HG03066 (cell line): ENCODE results near the gene CHRM5.

Experiments used
- ATAC-seq: cut with Tn5 transposase; IDR thresholded peaks from one replicate; pipeline ENCODE4 v1.9.1; 2021; ENCODE audit warnings: low read depth; ENCODE audit not compliant: unreplicated experiment

Gene CHRM5, protein sequence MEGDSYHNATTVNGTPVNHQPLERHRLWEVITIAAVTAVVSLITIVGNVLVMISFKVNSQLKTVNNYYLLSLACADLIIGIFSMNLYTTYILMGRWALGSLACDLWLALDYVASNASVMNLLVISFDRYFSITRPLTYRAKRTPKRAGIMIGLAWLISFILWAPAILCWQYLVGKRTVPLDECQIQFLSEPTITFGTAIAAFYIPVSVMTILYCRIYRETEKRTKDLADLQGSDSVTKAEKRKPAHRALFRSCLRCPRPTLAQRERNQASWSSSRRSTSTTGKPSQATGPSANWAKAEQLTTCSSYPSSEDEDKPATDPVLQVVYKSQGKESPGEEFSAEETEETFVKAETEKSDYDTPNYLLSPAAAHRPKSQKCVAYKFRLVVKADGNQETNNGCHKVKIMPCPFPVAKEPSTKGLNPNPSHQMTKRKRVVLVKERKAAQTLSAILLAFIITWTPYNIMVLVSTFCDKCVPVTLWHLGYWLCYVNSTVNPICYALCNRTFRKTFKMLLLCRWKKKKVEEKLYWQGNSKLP

DNA sequence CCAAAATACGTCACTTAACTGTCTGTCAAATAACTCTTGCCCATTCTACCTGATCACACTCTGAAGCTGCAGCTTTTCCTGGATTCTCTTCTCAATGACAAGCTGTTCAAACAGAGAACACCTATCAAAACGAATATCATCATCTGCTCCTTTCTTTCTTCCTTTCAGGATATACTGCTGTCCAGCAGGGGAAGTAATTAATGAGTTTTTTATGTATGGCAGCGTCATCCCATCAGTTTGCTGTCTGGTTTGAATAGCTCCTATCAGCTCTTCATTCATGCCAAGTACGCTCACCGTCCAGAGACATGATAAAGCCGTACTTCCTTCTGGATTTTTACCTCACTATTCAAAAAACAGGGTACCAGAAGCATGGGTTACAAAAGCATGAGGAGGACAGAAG lies at the start of gene CHRM5:
Gene CHRM5, plus strand, starts transcription at position 274 of the 400 bp plus-strand sequence. CDS start 94,221 bp downstream, outside the sequence.
- no peak for ATAC-seq

DNA sequence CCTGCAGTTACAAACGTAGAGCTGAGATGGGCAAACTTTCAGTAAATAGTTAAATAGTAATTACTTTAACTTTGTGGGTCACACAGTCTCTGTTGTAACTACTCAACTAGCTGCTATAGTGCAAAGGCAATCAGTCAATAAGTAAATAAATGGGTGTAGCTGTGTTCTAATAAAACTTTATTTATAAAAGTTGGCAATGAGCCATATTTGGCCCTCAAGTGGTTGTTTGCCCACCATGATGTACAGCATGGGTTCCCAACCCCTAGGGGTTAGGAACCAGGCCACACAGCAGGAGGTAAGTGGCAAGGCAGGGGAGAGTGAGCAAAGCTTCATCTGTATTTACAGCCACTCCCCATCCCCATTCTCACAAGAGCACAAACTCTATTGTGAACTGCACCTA lies 44.9 kb upstream of the CHRM5 start:
- ATAC-seq, result no peak

DNA sequence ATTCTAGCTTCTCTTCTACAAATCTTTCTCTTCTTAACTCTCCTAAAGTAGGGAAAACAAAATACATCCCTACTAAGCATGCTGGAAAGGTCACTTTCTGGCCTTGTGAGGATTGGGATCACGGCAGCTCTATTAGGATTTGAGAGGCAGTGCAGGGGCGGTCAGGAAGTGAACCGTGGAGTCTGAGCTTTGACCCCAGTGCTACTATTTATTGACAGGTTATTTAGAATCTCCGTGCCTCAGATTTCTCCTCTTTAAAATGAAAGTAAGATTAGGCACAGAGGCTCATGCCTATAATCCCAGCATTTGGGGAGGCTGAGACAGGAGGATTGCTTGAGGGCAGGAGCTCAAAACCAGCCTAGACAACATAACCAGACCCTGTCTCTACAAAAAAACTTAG lies 42.0 kb upstream of the CHRM5 start:
- ATAC-seq, result no peak

DNA sequence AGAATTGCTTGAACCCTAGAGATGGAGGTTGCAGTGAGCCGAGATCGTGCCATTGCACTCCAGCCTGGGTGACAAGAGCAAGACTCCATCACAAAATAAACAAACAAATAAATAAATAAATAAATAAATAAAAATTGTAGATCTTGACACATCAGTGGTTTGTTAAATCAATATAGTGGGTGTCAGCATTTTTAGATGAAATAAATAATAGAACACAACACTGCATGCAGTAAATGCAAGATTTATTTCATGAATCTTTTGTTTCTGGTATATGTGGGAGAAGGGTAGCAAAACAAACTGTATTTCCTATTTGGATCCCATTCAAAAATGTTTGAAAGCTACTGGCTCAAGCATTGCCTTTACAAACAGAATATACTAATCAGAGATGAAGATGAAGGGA lies 35.6 kb upstream of the CHRM5 start:
- no peak for ATAC-seq

DNA sequence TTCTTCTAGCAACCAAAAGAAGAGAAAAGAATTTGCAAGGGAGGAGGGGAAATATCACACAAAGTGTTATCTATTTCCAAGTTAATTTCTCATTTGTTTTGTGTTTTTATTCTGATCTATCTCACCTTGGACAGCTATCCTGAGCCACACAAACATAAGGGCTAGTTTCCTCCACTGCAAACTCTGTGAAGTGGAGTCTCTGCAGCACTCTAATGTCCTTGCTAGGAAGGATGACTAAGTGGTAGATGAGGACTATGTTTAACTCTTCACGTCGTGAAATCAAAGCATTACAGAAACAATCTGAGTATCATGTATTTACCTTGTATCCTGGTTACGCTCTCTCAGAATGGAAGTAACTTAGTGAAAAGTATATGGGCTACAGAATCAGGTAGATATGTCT lies 33.9 kb upstream of the CHRM5 start:
- ATAC-seq, result no peak

DNA sequence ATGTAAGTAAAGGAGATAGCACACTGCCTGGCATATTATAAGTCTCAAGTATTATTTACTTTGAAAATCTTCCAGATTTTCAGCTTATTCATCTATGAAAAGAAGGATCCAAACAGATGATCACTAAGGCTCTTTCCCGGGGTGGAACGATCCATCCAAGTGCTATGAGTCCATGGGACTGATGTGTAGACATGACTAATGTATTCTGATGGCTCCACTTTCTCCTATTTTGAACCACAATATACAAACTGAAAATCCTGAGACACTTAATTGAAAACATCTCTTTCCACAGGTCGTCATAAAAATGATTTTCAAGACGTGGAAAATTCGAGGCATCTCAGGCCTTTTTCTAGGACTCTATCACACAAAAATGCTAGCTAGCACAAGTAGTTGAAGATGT lies 33.4 kb upstream of the CHRM5 start:
- ATAC-seq, result no peak

DNA sequence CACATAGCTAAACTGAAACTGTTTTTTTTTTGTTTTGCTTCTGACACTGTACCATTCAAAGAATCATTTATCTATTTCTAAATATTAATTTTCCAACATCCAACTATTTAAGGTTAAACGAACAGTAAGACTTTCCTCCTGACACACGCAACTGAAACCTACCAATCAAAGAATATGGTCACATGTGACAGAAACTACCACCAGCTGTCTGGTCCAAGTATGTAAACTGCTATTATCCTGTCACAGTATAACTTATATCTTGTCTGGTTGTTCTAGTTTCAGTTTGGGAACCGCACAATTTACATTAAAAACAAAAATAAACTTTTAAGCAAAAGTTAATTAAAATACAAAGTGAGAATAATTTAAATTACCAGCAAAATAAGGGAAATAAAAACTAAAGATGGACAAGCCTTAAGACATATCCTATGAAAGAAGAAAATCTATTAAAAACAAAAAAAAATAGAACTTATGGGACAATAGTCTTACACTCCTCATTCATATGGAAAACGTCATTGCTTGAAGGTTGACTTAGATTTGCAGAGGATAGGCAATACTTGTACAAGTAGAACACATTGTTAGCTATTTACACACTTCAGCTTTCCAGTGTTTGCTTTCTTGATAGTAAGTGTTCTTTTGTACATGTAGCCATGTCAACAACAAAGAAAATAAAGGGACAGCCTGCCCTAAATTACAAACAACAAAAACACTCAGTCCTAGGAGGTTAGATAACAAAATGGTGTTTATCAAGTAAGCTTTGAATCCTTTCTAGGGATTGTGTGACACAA lies 26.8 kb upstream of the CHRM5 start:
- ATAC-seq, result peak; percentile 76

DNA sequence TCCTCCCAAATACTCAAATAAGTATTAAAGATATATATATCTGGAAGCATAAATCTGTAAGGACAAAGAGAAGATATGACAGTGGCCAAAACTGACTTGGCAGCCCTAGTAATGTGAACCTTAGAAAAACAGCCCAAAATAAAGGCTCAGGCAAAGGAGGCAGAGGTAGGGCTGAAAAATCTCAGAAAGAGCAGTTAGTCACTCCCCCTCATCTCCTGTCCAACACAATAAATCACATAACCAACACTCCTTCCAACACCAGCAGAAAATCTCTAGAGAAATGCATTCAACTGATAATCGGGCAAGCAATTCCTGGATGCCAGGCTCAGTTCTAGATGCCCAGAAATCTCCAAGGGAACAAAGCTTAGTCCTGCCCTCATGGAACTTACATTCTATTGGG lies 22.1 kb upstream of the CHRM5 start:
- no peak for ATAC-seq

DNA sequence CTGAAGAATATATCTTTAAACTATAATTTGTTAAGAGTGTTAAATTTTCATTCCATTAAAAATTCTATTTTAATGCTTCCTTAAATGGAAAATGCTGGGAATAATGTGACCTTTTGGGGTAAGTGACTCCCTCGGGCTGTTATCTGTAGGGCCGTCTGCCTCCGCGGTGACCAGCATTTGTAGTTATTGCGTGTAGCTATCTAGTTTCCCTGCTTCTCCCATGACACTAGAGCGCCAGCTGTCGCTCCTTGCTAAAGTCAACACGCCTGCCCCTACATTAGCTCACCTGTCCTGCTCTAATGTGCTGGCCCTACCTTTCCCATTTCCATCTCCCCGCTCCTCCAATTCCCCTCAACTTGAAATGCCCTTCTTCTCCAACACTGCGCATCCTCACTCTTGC lies 12.4 kb upstream of the CHRM5 start:
- ATAC-seq, result no peak

DNA sequence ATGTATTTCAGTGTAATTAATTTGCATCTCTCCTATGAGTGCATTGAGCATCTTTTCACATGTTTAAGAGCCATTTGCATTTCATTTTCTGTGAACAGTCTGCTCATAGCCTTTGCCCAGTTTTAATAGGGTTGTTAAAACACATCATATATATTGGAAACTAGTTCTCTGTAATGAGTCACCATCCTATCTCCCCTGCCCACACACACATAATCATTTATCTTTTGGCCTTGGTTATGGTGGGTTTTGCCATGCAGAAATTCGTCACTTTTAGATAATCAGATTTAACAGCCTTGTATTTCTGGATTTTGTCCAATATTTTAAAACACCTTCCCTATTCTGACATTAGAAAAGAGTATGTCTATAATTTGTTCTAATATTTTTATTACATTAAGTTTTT lies 11.9 kb upstream of the CHRM5 start:
- no peak for ATAC-seq

DNA sequence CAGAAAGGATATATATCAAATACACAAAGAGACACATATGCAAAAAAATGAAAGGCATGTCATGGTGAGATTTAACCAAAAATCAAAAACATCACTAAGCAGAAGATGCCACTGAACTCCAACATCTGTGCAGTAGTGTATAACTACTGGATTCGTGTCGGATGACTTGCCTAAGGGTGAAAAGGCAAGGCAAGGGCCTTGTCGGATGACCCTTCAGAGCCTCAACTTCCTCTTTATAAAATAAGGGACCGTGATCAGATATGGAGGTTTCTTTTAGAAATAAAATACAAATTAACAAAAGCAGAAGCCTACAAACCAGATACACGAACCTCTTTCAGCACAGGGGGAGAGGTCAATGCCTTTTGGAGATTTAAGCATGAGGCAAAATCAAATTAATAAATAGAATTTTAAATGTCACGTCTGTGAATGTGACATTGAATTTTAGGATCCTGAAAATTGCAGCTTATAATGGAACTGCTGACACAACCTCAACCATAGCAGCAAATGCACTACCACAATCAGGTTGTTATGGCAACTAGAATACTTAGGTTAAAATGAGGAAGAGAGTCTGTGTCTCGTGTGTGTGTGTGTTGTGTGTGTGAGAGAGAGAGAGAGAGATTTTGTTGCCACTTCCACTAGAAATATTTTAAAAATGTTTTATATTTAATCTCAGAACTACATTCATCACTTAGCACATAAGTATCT lies 8.3 kb upstream of the CHRM5 start:
- ATAC-seq, result no peak

DNA sequence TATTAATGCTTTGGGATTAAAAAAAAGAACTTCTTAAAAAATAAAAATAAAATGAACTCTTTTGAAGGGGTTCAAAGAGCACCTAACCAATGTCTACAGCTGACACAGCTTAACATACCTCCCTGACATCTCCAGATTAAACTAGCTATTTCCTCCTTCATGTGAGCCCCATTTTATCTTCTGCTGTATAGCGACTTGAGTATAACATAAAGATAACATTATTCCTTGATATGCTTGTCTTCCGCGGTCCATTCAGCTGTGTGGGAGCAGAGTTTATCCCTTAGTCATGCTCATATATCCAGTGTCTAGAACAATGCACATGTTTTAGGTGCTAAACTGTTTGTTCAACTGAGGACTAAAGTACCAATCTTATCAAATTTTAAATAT lies 7.8 kb upstream of the CHRM5 start:
- no peak for ATAC-seq

DNA sequence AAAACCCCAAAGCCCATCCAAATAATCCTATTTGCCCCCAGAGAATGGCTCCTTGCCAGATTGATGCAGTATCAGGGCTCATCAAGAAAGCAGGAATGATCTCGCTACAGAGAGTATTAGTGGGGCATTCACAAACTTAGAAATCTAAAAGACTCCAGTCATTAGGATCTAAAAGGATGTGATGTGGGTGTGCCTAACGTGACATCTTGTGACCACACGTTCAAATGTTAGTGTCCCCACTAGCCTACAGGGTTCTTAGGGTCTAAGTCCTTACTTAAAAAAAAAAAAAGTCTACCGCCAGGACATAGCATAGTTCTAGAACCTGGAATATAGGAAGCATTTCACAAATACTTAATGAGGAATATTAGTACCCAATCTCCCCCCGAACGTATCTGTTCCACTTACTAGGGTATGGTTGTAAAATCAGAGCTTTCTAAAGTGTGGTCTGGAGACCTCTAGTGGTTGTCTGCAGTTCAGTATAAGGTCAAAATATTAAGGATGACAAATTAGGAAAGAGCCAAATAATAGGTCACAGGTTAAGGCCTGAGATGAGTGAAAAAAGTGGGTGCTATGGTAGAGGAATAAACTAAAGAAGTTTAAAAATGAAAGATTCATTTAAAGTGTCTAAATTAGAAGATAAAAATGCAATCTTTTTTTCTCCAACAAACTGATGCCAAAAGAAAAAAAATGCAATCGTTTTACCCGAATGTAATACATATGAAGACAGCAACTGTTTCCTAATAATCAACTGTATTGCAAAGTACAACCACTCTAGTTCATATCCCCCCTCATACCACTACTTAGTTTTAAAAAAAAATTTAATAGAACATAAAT lies 4.2 kb upstream of the CHRM5 start:
- ATAC-seq, result no peak

DNA sequence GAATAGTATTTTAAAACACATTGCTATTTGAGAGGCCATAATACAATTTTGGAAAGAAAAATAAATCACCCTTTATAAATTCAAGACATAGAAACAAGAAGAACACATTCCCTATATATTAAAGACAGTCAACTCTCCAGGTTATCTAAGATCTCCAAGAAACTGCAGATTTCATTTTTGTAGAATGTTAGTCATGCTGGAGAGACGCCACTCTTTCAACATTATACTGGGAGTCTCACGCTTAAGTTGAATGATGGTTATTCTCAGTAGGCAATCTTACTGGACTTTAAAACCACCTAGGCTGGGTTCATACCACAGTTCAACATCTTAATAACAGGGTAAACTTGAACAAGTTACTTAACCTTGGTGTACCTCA lies 3.6 kb upstream of the CHRM5 start:
- ATAC-seq, result no peak

DNA sequence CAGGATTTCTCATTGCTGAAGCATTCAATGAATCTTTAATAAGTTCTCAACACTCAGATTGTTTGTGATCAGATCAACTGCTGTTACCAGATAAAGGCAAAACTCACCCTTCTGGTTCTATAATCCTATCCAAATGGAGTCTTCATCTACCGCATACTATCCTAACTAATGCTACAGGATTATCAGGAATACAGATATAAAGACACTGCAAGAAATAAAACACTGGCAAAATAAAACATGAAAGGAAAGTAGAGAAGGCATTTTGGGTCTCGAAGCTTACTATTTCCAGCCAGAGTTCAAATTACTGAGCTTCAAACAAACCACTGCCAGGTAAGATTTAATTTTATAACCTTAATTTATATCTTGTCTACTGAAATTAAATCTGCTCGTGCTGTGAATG lies 524 bp downstream of the CHRM5 start:
- ATAC-seq, result no peak

DNA sequence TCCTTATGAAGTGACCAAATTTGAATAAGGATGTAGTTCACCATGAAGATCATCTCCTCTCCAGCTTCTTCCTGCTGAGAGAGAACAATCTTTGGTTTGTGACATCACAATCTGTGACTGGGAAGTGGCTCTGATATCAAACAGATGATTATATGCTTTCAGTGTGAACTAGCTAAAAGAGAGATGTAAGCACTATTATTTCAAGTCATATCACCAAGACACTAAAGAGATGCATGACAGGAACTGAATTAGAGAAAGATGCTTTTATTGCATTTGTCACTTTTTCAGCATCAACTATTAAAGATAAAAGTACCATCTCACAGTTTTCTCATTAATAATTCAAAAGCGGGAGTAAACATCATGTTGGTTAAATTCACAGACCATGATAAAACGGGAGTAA lies 3.5 kb downstream of the CHRM5 start:
- ATAC-seq, result no peak

DNA sequence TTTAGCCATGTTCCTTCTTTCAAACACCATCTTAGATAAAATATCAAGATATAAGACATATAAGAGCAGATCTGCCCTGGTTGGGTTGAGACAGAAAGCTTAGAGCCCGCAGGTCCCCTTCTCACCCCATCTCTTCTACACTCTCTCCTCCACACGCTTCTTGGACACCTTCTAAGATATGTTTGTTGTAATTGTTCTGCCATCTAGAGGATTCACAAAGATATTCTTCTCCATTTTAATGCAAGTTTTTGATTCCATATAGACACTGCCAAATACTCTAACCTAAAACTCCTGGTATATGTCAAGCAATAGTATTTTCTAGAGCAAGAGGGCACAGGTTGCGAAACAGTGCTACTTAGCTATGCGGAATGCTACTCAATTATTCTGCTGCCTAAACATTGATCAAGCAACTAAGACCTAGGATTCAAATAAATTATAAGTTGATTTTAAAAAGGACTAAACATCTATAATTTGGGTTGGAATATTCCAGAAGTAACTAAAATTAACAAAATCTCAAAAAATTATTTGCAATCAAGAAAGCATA lies 6.8 kb downstream of the CHRM5 start:
- no peak for ATAC-seq

DNA sequence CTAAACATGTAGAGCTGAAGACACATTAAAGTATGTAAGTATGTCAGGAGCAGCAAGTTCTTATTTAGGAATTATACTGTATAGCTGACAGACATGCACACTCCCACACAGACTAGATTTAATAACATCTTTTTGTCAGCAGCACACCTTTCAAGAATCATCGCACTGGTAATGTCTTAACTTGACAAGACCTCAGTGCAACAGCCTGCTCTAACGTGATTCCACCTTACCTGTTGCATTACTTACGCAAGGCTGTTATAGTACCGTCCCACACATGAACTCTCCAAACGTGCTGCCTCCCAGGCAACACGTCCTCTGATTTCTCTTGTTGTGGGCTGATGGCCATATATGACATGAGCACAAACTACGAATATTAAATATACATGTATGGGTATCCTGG lies 11.9 kb downstream of the CHRM5 start:
- no peak for ATAC-seq

DNA sequence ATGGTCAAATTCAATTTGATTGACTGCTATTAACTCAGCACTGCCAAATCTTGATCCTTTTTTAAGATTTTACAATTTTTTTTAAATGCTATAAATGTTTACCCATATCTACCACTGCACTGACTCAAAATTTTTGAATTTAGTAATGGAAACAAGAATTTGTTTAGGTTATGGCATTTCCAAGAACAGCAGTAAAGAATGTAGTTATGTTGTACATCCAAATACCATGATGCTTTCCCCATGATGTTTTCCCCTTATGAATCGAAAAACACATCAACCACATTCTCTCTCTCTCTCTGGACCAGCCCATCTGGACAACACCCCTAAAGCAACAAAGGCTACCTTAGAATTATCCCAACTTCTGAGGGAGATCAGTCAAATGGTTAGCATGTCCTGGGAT lies 14.2 kb downstream of the CHRM5 start:
- ATAC-seq, result no peak

DNA sequence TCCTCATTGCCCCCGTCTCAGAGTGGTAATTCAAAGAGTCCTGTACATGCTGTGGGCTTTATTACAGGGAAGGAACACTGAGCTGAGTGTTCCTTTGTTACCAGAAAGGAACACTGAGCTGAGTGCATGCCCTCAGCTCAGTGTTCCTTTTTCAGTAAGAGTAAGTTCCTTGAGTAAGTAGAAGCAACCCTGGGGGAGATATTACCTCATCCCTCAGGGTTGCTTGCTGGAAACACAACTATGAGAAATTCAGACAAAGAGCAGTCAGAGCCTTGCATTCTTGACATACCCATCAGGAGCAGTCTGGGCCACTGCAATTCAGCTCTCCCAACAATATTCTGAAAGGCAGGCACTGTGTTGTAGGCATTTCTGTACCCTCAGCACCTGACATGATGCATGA lies 17.0 kb downstream of the CHRM5 start:
- no peak for ATAC-seq
